Measurements from ENCODE around the gene SIRPG. TPM values are rescaled to one million over a fixed set of nuclear protein-coding genes. Genes with fewer than 3 reads are reported as not detected.

SIRPG gene
- total RNA-seq, 4 donors from 2014 or later = not detected

- Histone ChIP-seq H3K9me3 (no peaks in the 10 kb centered on the region), H3K4me3 (no peak overlapping the region), H3K4me1 (no peaks in the 10 kb centered on the region), H3K27ac (no peak overlapping the region), H3K27me3 (peaks cover 6% of the 10 kb centered on the region), H3K36me3 (no peaks in the 10 kb centered on the region)
- no peak for TF ChIP-seq EP300 (IDR thresholded peaks at IDR 0.05)
- TF ChIP-seq POLR2A (IDR thresholded peaks at IDR 0.05) = no peak
- TF ChIP-seq CTCF (IDR thresholded peaks at IDR 0.05) = no peak
- TF ChIP-seq POLR2AphosphoS5 (IDR thresholded peaks at IDR 0.05) = no peak
- WGBS = 86% methylated on average over 14 of the region's 14 CpGs
- no peak for DNase-seq (ENCODE audit: low spot score in 2 of 2)
Measured at GRCh38 chr20:1623501-1624205, 33.9 kb downstream of the SIRPG start.

GRCh38 chr20:1622450-1622849 lies 35.1 kb downstream of the SIRPG start:
- no peak for DNase-seq (ENCODE audit: low spot score in 2 of 2)
- Histone ChIP-seq H3K27ac (no peak overlapping the region), H3K9me3 (no peaks in the 10 kb centered on the region), H3K4me3 (no peak overlapping the region), H3K36me3 (no peaks in the 10 kb centered on the region), H3K4me1 (no peaks in the 10 kb centered on the region), H3K27me3 (peaks cover 4% of the 10 kb centered on the region)
- no peak for TF ChIP-seq CTCF (IDR thresholded peaks at IDR 0.05)
- WGBS = 26% methylated on average over 1 of the region's 1 CpG

- no peaks in the 10 kb centered on the region for H3K4me1 ChIP-seq
- 80% methylated on average over 1 of the region's 1 CpG for WGBS
Measured at GRCh38 chr20:1621316-1621715, 36.3 kb downstream of the SIRPG start.

GRCh38 chr20:1619861-1620444 lies 37.6 kb downstream of the SIRPG start, which contains the start of gene SIRPB1:
Gene SIRPB1, minus strand, starts transcription at chr20:1620009. Its CDS starts 65 bp downstream, at chr20:1619944.
- DNase-seq (ENCODE audit: low spot score in 2 of 2) = no peak
- Histone ChIP-seq H3K4me1 (no peaks in the 10 kb centered on the region), H3K36me3 (no peaks in the 10 kb centered on the region), H3K27ac (no peak within 1 kb of the TSS), H3K4me3 (no peak within 1 kb of the TSS), H3K27me3 (no peaks in the 10 kb centered on the region), H3K9me3 (no peaks in the 10 kb centered on the region)
- WGBS = 64% methylated on average over 5 of the region's 5 CpGs
- TF ChIP-seq POLR2AphosphoS5 (IDR thresholded peaks at IDR 0.05) (no peak), CTCF (IDR thresholded peaks at IDR 0.05) (no peak), EP300 (IDR thresholded peaks at IDR 0.05) (no peak), POLR2A (IDR thresholded peaks at IDR 0.05) (no peak)

More at GRCh38 chr20:1621316-1621715, 36.3 kb downstream of the SIRPG start:
- Histone ChIP-seq H3K27ac (no peak overlapping the region), H3K9me3 (no peaks in the 10 kb centered on the region), H3K27me3 (no peaks in the 10 kb centered on the region), H3K36me3 (no peaks in the 10 kb centered on the region), H3K4me3 (no peak overlapping the region)
- TF ChIP-seq EP300 (IDR thresholded peaks at IDR 0.05) (no peak), POLR2A (IDR thresholded peaks at IDR 0.05) (no peak), POLR2AphosphoS5 (IDR thresholded peaks at IDR 0.05) (no peak), CTCF (IDR thresholded peaks at IDR 0.05) (no peak)
- no peak for DNase-seq (ENCODE audit: low spot score in 2 of 2)

GRCh38 chr20:1618954-1619540 lies 38.5 kb downstream of the SIRPG start:
- H3K27me3 ChIP-seq = no peaks in the 10 kb centered on the region
- no peak overlapping the region for H3K4me3 ChIP-seq
- H3K36me3 ChIP-seq = no peaks in the 10 kb centered on the region
- H3K4me1 ChIP-seq = no peaks in the 10 kb centered on the region
- no peak for DNase-seq (ENCODE audit: low spot score in 2 of 2)
- no peaks in the 10 kb centered on the region for H3K9me3 ChIP-seq
- TF ChIP-seq POLR2A (IDR thresholded peaks at IDR 0.05) (no peak), CTCF (IDR thresholded peaks at IDR 0.05) (no peak), POLR2AphosphoS5 (IDR thresholded peaks at IDR 0.05) (no peak), EP300 (IDR thresholded peaks at IDR 0.05) (no peak)
- H3K27ac ChIP-seq = no peak overlapping the region

Data from suprapubic skin (tissue), 4 donors.